Measurements from ENCODE around the gene OSBPL6. TPM values are rescaled to one million over a fixed set of nuclear protein-coding genes. Genes with fewer than 3 reads are reported as not detected.

Gene OSBPL6
- total and polyA plus RNA-seq, 2 of the 13 experiments (the other 11 are each of a cell fraction or from before 2014, with no cell fraction given): 0.03 to 0.11 TPM

- no peak for ATAC-seq
- POLR2A ChIA-PET: no interaction called here
- 64% methylated on average over 3 of the region's 3 CpGs for WGBS (ENCODE audit: low lambda C conversion rate)
- Histone ChIP-seq H3K9ac (ENCODE audit: insufficient read depth, low read depth, low read length) (no peak overlapping the region), H3K9me3 (ENCODE audit: low read length) (no peaks in the 10 kb centered on the region), H3K27ac (ENCODE audit: extremely low read length, insufficient read depth, low read length) (no peak overlapping the region), H2AFZ (ENCODE audit: low read length) (no peak overlapping the region), H3K4me1 (ENCODE audit: insufficient read depth, low read length) (peaks cover 9% of the 10 kb centered on the region), H4K20me1 (ENCODE audit: insufficient read depth, low read length) (no peaks in the 10 kb centered on the region; the same call in 1 of the 2 replicates), H3K4me2 (ENCODE audit: low read depth, low read length) (no peak overlapping the region), H3K27me3 (ENCODE audit: control insufficient read depth in 1 of 2, insufficient read depth in 2 of 2, low read length in 2 of 2) (no peaks in the 10 kb centered on the region), H3K79me2 (ENCODE audit: insufficient read depth, low read length) (no peaks in the 10 kb centered on the region), H3K36me3 (replicated peaks in 1 of 2; ENCODE audit: control insufficient read depth in 1 of 2, insufficient read depth in 2 of 2, low read length in 2 of 2) (no peaks in the 10 kb centered on the region), H3K4me3 (replicated peaks in 1 of 3; ENCODE audit: insufficient read depth in 1 of 3, low read depth in 2 of 3, low read length in 3 of 3) (no peak overlapping the region)
- BruUV-seq (replicated peaks): no TSS peak
- no peak for DNase-seq (ENCODE audit: low spot score)
- CTCF ChIA-PET (ENCODE audit: low intra/inter-chr PET ratio, low total read pairs): no interaction called here
- TF ChIP-seq ZMAT3 (CRISPR knock-in tag; conservative IDR thresholded peaks at IDR 0.05) (no peak), CC2D1A (CRISPR knock-in tag; IDR thresholded peaks at IDR 0.05) (no peak)
- FAIRE-seq: no peak
- in situ Hi-C loops (cut with HindIII; ENCODE audit: extremely low pct_ligation_motif_present, low pct_unique_long_range_greater_than_20kb): no loop called here
- intact Hi-C loops (cut with micrococcal nuclease; ENCODE audit: unreplicated experiment): no loop called here
Measured at GRCh38 chr2:178295906-178296305, 101.6 kb downstream of the OSBPL6 start.

GRCh38 chr2:178296394-178297090 is 102.2 kb downstream of the OSBPL6 start:
- POLR2A ChIA-PET: no interaction called here
- WGBS (ENCODE audit: low lambda C conversion rate): 36% methylated on average over 5 of the region's 5 CpGs
- no peak for TF ChIP-seq SPEN (CRISPR knock-in tag; IDR thresholded peaks at IDR 0.05; ENCODE audit: low read depth)
- TF ChIP-seq SP4 (CRISPR knock-in tag; IDR thresholded peaks at IDR 0.05): no peak
- TF ChIP-seq SP1 (IDR thresholded peaks at IDR 0.05): no peak
- no peak for TF ChIP-seq SP1 (CRISPR knock-in tag; IDR thresholded peaks at IDR 0.05)
- no peak for TF ChIP-seq FOXJ3 (CRISPR knock-in tag; IDR thresholded peaks at IDR 0.05; ENCODE audit: borderline replicate concordance)
- no peak for TF ChIP-seq ZNF337 (CRISPR knock-in tag; IDR thresholded peaks at IDR 0.05; ENCODE audit: borderline replicate concordance, low read depth)
- no peak for TF ChIP-seq CCDC6 (CRISPR knock-in tag; IDR thresholded peaks at IDR 0.05)
- no peak for TF ChIP-seq PLSCR1 (CRISPR knock-in tag; IDR thresholded peaks at IDR 0.05; ENCODE audit: borderline replicate concordance)
- TF ChIP-seq SP2 (CRISPR knock-in tag; IDR thresholded peaks at IDR 0.05): no peak
- TF ChIP-seq SMARCE1 (IDR thresholded peaks at IDR 0.05; ENCODE audit: borderline replicate concordance): no peak
- TF ChIP-seq ZNF281 (CRISPR knock-in tag; IDR thresholded peaks at IDR 0.05; ENCODE audit: borderline replicate concordance): no peak
- TF ChIP-seq GRHL1 (CRISPR knock-in tag; conservative IDR thresholded peaks at IDR 0.05): no peak

More at GRCh38 chr2:178296394-178297090, 102.2 kb downstream of the OSBPL6 start:
- in situ Hi-C loops (cut with HindIII; ENCODE audit: extremely low pct_ligation_motif_present, low pct_unique_long_range_greater_than_20kb): no loop called here
- FAIRE-seq (no peak), DNase-seq (ENCODE audit: low spot score) (no peak), ATAC-seq (0 out of 3 replicates have a peak, but pooled peaks have one; percentile 23)
- no TSS peak for BruUV-seq (replicated peaks)
- Histone ChIP-seq H3K9ac (ENCODE audit: insufficient read depth, low read depth, low read length) (no peak overlapping the region), H3K9me3 (ENCODE audit: low read length) (no peaks in the 10 kb centered on the region), H2AFZ (ENCODE audit: low read length) (no peak overlapping the region), H3K27ac (ENCODE audit: extremely low read length, insufficient read depth, low read length) (no peak overlapping the region), H3K4me3 (replicated peaks in 1 of 3; ENCODE audit: insufficient read depth in 1 of 3, low read depth in 2 of 3, low read length in 3 of 3) (no peak overlapping the region), H3K36me3 (replicated peaks in 1 of 2; ENCODE audit: control insufficient read depth in 1 of 2, insufficient read depth in 2 of 2, low read length in 2 of 2) (no peaks in the 10 kb centered on the region), H3K4me1 (ENCODE audit: insufficient read depth, low read length) (peaks cover 9% of the 10 kb centered on the region), H4K20me1 (ENCODE audit: insufficient read depth, low read length) (no peaks in the 10 kb centered on the region; the same call in 1 of the 2 replicates), H3K27me3 (ENCODE audit: control insufficient read depth in 1 of 2, insufficient read depth in 2 of 2, low read length in 2 of 2) (no peaks in the 10 kb centered on the region), H3K79me2 (ENCODE audit: insufficient read depth, low read length) (no peaks in the 10 kb centered on the region), H3K4me2 (ENCODE audit: low read depth, low read length) (no peak overlapping the region)
- CTCF ChIA-PET (ENCODE audit: low intra/inter-chr PET ratio, low total read pairs): no interaction called here
- intact Hi-C loops (cut with micrococcal nuclease; ENCODE audit: unreplicated experiment): no loop called here
